HepG2 (cell line): Measurements from ENCODE around the gene CCL27. TPM values are rescaled to one million over a fixed set of nuclear protein-coding genes. Genes with fewer than 3 reads are reported as not detected.

Experiments used
- AGO2 ChIP-seq: fragments of 200-400 bp; formaldehyde crosslinking; optimal IDR thresholded peaks from 2 replicates; pipeline ENCODE3; 2017; ENCODE audit warnings: mild to moderate bottlenecking, low read depth, low read length, moderate library complexity
- CBFB ChIP-seq: sonication (generic); formaldehyde crosslinking; IDR thresholded peaks from 2 replicates; pipeline ENCODE4 v1.4.0; 2020; ENCODE audit warnings: missing genetic modification reagents
- FOXK1 ChIP-seq: sonication (generic); formaldehyde crosslinking; IDR thresholded peaks from 2 replicates; pipeline ENCODE4 v1.4.0; 2020; ENCODE audit warnings: low read depth, missing genetic modification reagents, borderline replicate concordance
- HDAC2 ChIP-seq: sonication (generic); formaldehyde crosslinking; IDR thresholded peaks from 2 replicates; pipeline ENCODE4 v1.4.0; 2020; ENCODE audit warnings: missing genetic modification reagents
- HMG20B ChIP-seq: conservative IDR thresholded peaks from 2 replicates; pipeline ENCODE4 v1.6.1; 2016; ENCODE audit warnings: missing genetic modification reagents, missing compliant biosample characterization
- MTA1 ChIP-seq: sonication (generic); formaldehyde crosslinking; IDR thresholded peaks from 2 replicates; pipeline ENCODE4 v1.4.0; 2020; ENCODE audit warnings: missing genetic modification reagents, mild to moderate bottlenecking, borderline replicate concordance
- NFE2 ChIP-seq: sonication (generic); formaldehyde crosslinking; IDR thresholded peaks from 2 replicates; pipeline ENCODE4 v1.4.0; 2020; ENCODE audit warnings: missing genetic modification reagents
- PLRG1 ChIP-seq: fragments of 450-650 bp; conservative IDR thresholded peaks from 2 replicates; pipeline ENCODE4 v1.6.1; 2016
- RFXANK ChIP-seq: IDR thresholded peaks from 2 replicates; pipeline ENCODE4 v1.6.1; 2016
- SATB2 ChIP-seq: sonication (generic); formaldehyde crosslinking; IDR thresholded peaks from 2 replicates; pipeline ENCODE4 v1.5.0; 2020; ENCODE audit warnings: missing genetic modification reagents
- TBX3 ChIP-seq: fragments of 450-650 bp; IDR thresholded peaks from 2 replicates; pipeline ENCODE4 v1.6.1; 2017; ENCODE audit warnings: antibody characterized with exemption, mild to moderate bottlenecking, inconsistent platforms, borderline replicate concordance
- THRA ChIP-seq: sonication (generic); formaldehyde crosslinking; IDR thresholded peaks from 2 replicates; pipeline ENCODE4 v1.4.0; 2020; ENCODE audit warnings: missing genetic modification reagents, borderline replicate concordance
- TP53 ChIP-seq: sonication (generic); formaldehyde crosslinking; conservative IDR thresholded peaks from 2 replicates; pipeline ENCODE4 v1.4.0; 2020; ENCODE audit warnings: missing genetic modification reagents
- XBP1 ChIP-seq: sonication (generic); formaldehyde crosslinking; IDR thresholded peaks from 2 replicates; pipeline ENCODE4 v1.5.0; 2020; ENCODE audit warnings: missing genetic modification reagents
- ZBTB21 ChIP-seq: sonication (generic); formaldehyde crosslinking; IDR thresholded peaks from 2 replicates; pipeline ENCODE4 v1.4.0; 2020; ENCODE audit warnings: missing genetic modification reagents
- ZBTB3 ChIP-seq: sonication (generic); formaldehyde crosslinking; IDR thresholded peaks from 2 replicates; pipeline ENCODE4 v1.4.0; 2020; ENCODE audit warnings: low read depth, mild to moderate bottlenecking, moderate library complexity, missing genetic modification reagents, borderline replicate concordance
- ZNF275 ChIP-seq: sonication (generic); formaldehyde crosslinking; IDR thresholded peaks from 2 replicates; pipeline ENCODE4 v1.8.0; 2022; ENCODE audit warnings: missing genetic modification reagents, mild to moderate bottlenecking, inconsistent platforms, borderline replicate concordance
- ZNF382 ChIP-seq: sonication (generic); formaldehyde crosslinking; IDR thresholded peaks from 2 replicates; pipeline ENCODE4 v1.5.0; 2020; ENCODE audit warnings: missing genetic modification reagents, mild to moderate bottlenecking, borderline replicate concordance
- ZNF546 ChIP-seq: sonication (generic); formaldehyde crosslinking; conservative IDR thresholded peaks from 2 replicates; pipeline ENCODE4 v1.8.1; 2023; ENCODE audit warnings: mild to moderate bottlenecking, missing genetic modification reagents
- ZNF562 ChIP-seq: sonication (generic); formaldehyde crosslinking; IDR thresholded peaks from 2 replicates; pipeline ENCODE4 v1.8.0; 2022; ENCODE audit warnings: missing genetic modification reagents, borderline replicate concordance
- ZNF598 ChIP-seq: sonication (generic); formaldehyde crosslinking; IDR thresholded peaks from 2 replicates; pipeline ENCODE4 v1.5.1; 2020; ENCODE audit warnings: mild to moderate bottlenecking, missing genetic modification reagents, borderline replicate concordance
- ZNF607 ChIP-seq: sonication (generic); formaldehyde crosslinking; IDR thresholded peaks from 2 replicates; pipeline ENCODE4 v1.5.1; 2020; ENCODE audit warnings: missing genetic modification reagents, mild to moderate bottlenecking, borderline replicate concordance
- ZNF691 ChIP-seq: sonication (generic); formaldehyde crosslinking; IDR thresholded peaks from 2 replicates; pipeline ENCODE4 v1.4.0; 2020; ENCODE audit warnings: missing genetic modification reagents, low read depth, mild to moderate bottlenecking, borderline replicate concordance
- ZNF782 ChIP-seq: sonication (generic); formaldehyde crosslinking; IDR thresholded peaks from 2 replicates; pipeline ENCODE4 v1.4.0; 2020; ENCODE audit warnings: missing genetic modification reagents, mild to moderate bottlenecking, borderline replicate concordance
- ZSCAN29 ChIP-seq: sonication (generic); formaldehyde crosslinking; conservative IDR thresholded peaks from 2 replicates; pipeline ENCODE4 v1.4.0; 2020; ENCODE audit warnings: mild to moderate bottlenecking, missing genetic modification reagents
- ZSCAN5A ChIP-seq: sonication (generic); formaldehyde crosslinking; IDR thresholded peaks from 2 replicates; pipeline ENCODE4 v1.8.0; 2022; ENCODE audit warnings: mild to moderate bottlenecking, missing genetic modification reagents, borderline replicate concordance
- polyA plus RNA-seq, 8 experiments: library from polyadenylated mRNA; depleted of rRNA in 3 of 8; stranded (reverse) in 7 of 8; unstranded in 1 of 8; fragments of >200 nt; fragmentation: Illumina TruSeq in 4 of 8; extraction: Trizol in 4 of 8; gene quantifications; 2 replicates each; pipeline versions ENCODE4 v1.2.1 to v1.2.3, GENCODE V29; 2011 to 2016; ENCODE audit warnings: low read depth in 4 of 8, missing spikeins in 1 of 8, mixed read lengths in 1 of 8; ENCODE audit not compliant: insufficient read depth in 1 of 8
- total RNA-seq, 5 experiments: library from RNA; depleted of rRNA; stranded (reverse); fragments of >200 nt; fragmentation: Illumina TruSeq; extraction: Trizol; gene quantifications; 2 replicates each; pipeline ENCODE4 v1.2.3, GENCODE V29; 2016; ENCODE audit warnings: low read depth in 1 of 5

Gene CCL27
- total and polyA plus RNA-seq, 2 of the 13 experiments (the other 11 are each of a cell fraction or from before 2014, with no cell fraction given) = not detected

- peak; percentile 55; the same call in 1 of the 2 replicates for TF ChIP-seq ZNF691
- no peak; the same call in 1 of the 2 replicates for TF ChIP-seq ZNF782 (CRISPR knock-in tag)
- TF ChIP-seq SATB2 (CRISPR knock-in tag) = no peak
- TF ChIP-seq ZNF607 = no peak
- peak; percentile 12 for TF ChIP-seq THRA (CRISPR knock-in tag)
- TF ChIP-seq ZSCAN5A = no peak
- 0 out of 2 replicates have a peak, but pooled peaks have one; percentile 42 for TF ChIP-seq RFXANK (CRISPR knock-in tag)
- TF ChIP-seq HDAC2 = peak; percentile 62; the same call in 1 of the 2 replicates
- peak; percentile 85; the same call in 1 of the 2 replicates for TF ChIP-seq ZNF546
- peak; percentile 66 for TF ChIP-seq AGO2
- TF ChIP-seq TP53 (CRISPR knock-in tag) = no peak
- TF ChIP-seq NFE2 (CRISPR knock-in tag) = no peak
- no peak for TF ChIP-seq ZNF382 (CRISPR knock-in tag)
- TF ChIP-seq FOXK1 (CRISPR knock-in tag) = peak; percentile 57; the same call in 1 of the 2 replicates
- TF ChIP-seq CBFB (CRISPR knock-in tag) = no peak
- no peak for TF ChIP-seq HMG20B (CRISPR knock-in tag)
- peak; percentile 58; the same call in 1 of the 2 replicates for TF ChIP-seq ZNF275 (CRISPR knock-in tag)
- no peak for TF ChIP-seq ZBTB3
- TF ChIP-seq ZNF562 (CRISPR knock-in tag) = no peak
- TF ChIP-seq TBX3 = peak; percentile 54; the same call in 1 of the 2 replicates
- TF ChIP-seq MTA1 (CRISPR knock-in tag) = no peak
- no peak for TF ChIP-seq XBP1 (CRISPR knock-in tag)
- TF ChIP-seq ZSCAN29 (CRISPR knock-in tag) = 0 out of 2 replicates have a peak, but pooled peaks have one; percentile 37
- no peak for TF ChIP-seq PLRG1
- no peak; the same call in 1 of the 2 replicates for TF ChIP-seq ZBTB21 (CRISPR knock-in tag)
- TF ChIP-seq ZNF598 (CRISPR knock-in tag) = peak; percentile 68; the same call in 1 of the 2 replicates
These were observed 16.0 kb downstream of the CCL27 start, which contains the start of gene GALT (continued) for GRCh38 chr9:34646211-34647083.
